Coronary artery (tissue), 2 donors: ENCODE results near the gene MBP.

Experiments
- DNase-seq: peaks from one replicate; pipeline ENCODE4 v3.0.0-alpha.2; 2017; ENCODE audit warnings: low spot score
- H3K27ac ChIP-seq, 2 donors: fragments of 200-600 bp; sonication (generic); one replicate each; pipeline ENCODE4 v1.5.1; 2016 to 2019
- H3K4me3 ChIP-seq: fragments of 200-600 bp; sonication (generic); 2 replicates; pipeline ENCODE4 v1.5.1; 2016; ENCODE audit warnings: mild to moderate bottlenecking, moderate library complexity
- TF ChIP-seq, protein P1 (sequence below): fragments of 200-600 bp; sonication (generic); IDR thresholded peaks from one replicate; pipeline ENCODE4 v1.5.1; 2019; ENCODE audit warnings: antibody characterized with exemption

Gene MBP

GRCh38 chr18:77015169-77015568, 117.4 kb downstream of the MBP start:
- TF ChIP-seq, protein P1, sequence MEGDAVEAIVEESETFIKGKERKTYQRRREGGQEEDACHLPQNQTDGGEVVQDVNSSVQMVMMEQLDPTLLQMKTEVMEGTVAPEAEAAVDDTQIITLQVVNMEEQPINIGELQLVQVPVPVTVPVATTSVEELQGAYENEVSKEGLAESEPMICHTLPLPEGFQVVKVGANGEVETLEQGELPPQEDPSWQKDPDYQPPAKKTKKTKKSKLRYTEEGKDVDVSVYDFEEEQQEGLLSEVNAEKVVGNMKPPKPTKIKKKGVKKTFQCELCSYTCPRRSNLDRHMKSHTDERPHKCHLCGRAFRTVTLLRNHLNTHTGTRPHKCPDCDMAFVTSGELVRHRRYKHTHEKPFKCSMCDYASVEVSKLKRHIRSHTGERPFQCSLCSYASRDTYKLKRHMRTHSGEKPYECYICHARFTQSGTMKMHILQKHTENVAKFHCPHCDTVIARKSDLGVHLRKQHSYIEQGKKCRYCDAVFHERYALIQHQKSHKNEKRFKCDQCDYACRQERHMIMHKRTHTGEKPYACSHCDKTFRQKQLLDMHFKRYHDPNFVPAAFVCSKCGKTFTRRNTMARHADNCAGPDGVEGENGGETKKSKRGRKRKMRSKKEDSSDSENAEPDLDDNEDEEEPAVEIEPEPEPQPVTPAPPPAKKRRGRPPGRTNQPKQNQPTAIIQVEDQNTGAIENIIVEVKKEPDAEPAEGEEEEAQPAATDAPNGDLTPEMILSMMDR = no peak
- Histone ChIP-seq H3K4me3 (no peak overlapping the region), H3K27ac (no peak overlapping the region)
- DNase-seq = no peak

DNA sequence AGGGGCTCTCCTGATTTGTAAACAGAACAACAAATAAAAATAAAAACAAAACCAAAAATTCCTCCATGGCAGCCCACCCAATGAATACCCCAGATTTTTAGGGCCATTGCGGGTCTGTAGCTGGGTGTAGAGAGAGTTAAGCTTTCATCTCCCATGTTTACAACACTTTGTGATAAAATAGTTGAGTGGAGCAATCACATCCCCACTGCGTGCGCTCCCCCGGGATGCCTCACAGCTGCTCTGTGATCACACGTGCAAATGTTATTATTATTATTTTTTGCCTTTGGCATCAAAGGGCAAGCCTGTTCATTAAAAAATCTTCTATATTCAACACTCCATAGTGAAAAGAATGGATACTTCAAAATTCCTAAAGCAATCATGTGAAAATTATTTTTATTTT, 118.0 kb downstream of the MBP start:
- DNase-seq = no peak
- Histone ChIP-seq H3K27ac (peak overlapping the region; percentile 4 to 81), H3K4me3 (peak overlapping the region; percentile 14)
- TF ChIP-seq, protein P1 = no peak

DNA sequence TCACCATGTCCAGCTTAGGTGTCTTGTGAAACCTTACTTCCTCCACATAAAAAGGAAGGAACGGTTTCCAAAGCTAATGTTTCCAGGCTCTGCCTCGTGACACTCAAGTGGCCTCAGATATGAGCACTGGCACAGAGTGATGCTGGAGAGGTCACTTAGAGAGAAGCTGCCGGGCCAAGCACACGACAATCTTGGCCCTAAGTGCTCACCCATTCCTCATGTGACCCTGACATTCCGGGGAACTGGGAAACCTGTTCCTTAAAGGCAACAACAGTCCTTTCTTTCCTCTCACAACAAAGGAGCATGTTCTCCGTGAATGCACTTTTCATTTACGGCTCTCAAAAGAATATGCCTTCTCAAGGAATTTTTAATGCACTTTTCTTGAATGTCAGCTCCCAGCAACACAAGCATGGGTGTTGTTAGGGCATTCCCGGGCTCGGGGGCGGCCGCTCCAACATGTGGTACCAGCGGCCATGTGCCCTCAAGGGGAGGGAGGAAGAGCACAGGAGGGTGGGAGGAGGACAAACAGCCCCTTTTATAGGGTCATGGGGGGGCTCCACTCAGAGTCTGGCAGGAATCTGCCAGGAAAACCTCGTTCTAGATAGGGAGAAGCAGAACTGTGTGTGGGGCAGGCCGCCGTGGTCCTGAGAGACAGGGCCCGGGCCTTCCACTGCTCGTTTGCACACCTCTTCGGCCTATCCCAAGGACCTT, 118.6 kb downstream of the MBP start:
- DNase-seq = no peak
- TF ChIP-seq, protein P1 = no peak
- peak overlapping the region; percentile 14 for H3K4me3 ChIP-seq
- peak overlapping the region; percentile 4 to 81 for H3K27ac ChIP-seq

- TF ChIP-seq, protein P1 = no peak
- Histone ChIP-seq H3K27ac (peak overlapping the region; percentile 4 to 32), H3K4me3 (no peak overlapping the region)
- no peak for DNase-seq
Measured at GRCh38 chr18:77012806-77013541, 119.6 kb downstream of the MBP start.

DNA sequence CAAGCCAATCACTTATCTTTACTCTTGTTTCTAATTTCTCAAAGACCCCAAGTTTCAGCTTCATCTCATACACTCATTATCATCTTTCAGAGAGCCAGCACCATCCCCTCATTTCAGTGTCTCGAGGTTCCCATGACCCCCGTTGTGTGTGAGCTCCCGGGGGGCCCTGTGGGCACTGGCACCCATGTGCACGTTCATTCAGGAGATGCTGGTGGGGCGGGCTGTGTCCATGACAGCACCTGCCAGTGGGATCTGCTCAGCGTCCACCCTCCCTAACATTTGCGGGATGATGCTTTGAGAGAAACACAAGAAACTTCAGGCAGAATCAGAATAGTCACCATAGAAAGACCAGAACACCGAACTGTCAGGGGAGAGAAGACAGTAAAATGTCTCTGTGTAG, 120.5 kb downstream of the MBP start:
- DNase-seq = no peak
- Histone ChIP-seq H3K4me3 (no peak overlapping the region), H3K27ac (no peak overlapping the region)
- TF ChIP-seq, protein P1 = no peak

DNA sequence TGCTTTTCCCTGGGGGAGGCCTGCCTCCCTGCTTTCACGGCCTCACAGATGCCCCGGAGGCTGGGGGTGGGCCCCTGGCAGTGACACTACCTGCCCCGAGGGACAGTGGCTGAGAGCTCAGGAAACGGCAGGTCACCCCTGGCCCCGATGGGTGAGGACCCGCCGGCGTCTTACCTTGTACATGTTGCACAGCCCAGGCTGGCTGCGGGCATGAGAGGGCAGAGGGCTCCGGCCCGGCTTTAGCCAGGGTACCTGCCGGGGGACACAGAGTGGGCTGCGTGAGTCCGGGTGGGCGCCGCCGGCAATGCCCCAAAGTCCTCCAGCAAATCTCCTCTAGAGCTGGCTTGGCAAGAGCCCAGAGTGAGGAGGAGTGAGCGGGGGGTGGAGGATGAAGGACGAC, 122.9 kb downstream of the MBP start:
- Histone ChIP-seq H3K4me3 (no peak overlapping the region), H3K27ac (no peak overlapping the region)
- no peak for DNase-seq
- TF ChIP-seq, protein P1 = no peak
